HG03432 (cell line): ENCODE measurements around the gene NUP214.
"Not testable (repeated sequence)": the region's sequence is repeated elsewhere in the genome, so short reads cannot be mapped to it uniquely, and the experiment has no call there.

Experiments used
- ATAC-seq: cut with Tn5 transposase; IDR thresholded peaks from one replicate; pipeline ENCODE4 v1.9.1; 2021; ENCODE audit warnings: mild to moderate bottlenecking, moderate library complexity; ENCODE audit not compliant: unreplicated experiment

The NUP214 gene

GRCh38 chr9:131227959-131228460 is 102.6 kb downstream of the NUP214 start:
- no peak for ATAC-seq

GRCh38 chr9:131228988-131229387 is 103.6 kb downstream of the NUP214 start:
- ATAC-seq, result no peak

GRCh38 chr9:131233556-131233955 is 108.2 kb downstream of the NUP214 start:
- ATAC-seq, result no peak

GRCh38 chr9:131233995-131234394 is 108.6 kb downstream of the NUP214 start:
- no peak for ATAC-seq

- no peak for ATAC-seq
Measured at GRCh38 chr9:131234799-131235479, 109.6 kb downstream of the NUP214 start.

GRCh38 chr9:131235480-131235851 is 110.1 kb downstream of the NUP214 start:
- no peak for ATAC-seq

GRCh38 chr9:131236161-131236560 is 110.8 kb downstream of the NUP214 start:
- ATAC-seq, result no peak

- ATAC-seq, result no peak
Measured at GRCh38 chr9:131236761-131237160, 111.4 kb downstream of the NUP214 start.

- ATAC-seq, result no peak
Measured at GRCh38 chr9:131237291-131237690, 111.9 kb downstream of the NUP214 start.

GRCh38 chr9:131237931-131238401 is 112.6 kb downstream of the NUP214 start:
- ATAC-seq, result peak; percentile 86

- peak; percentile 25 for ATAC-seq
Measured at GRCh38 chr9:131238402-131239021, 113.1 kb downstream of the NUP214 start.

GRCh38 chr9:131239161-131239975 is 114.0 kb downstream of the NUP214 start:
- ATAC-seq, result no peak

GRCh38 chr9:131240047-131240921 is 114.9 kb downstream of the NUP214 start:
- no peak for ATAC-seq

- not testable (repeated sequence) for ATAC-seq
Measured at GRCh38 chr9:131244331-131244730, 118.9 kb downstream of the NUP214 start.

GRCh38 chr9:131246618-131247017 is 121.2 kb downstream of the NUP214 start:
- ATAC-seq, result no peak

- ATAC-seq, result peak; percentile 11
Measured at GRCh38 chr9:131252120-131252519, 126.7 kb downstream of the NUP214 start.

GRCh38 chr9:131253891-131254491 is 128.6 kb downstream of the NUP214 start:
- no peak for ATAC-seq

GRCh38 chr9:131254626-131255025 is 129.2 kb downstream of the NUP214 start:
- no peak for ATAC-seq

GRCh38 chr9:131255676-131256197 is 130.4 kb downstream of the NUP214 start:
- no peak for ATAC-seq
